ENCODE data around the gene RABAC1.

RABAC1 gene

DNA sequence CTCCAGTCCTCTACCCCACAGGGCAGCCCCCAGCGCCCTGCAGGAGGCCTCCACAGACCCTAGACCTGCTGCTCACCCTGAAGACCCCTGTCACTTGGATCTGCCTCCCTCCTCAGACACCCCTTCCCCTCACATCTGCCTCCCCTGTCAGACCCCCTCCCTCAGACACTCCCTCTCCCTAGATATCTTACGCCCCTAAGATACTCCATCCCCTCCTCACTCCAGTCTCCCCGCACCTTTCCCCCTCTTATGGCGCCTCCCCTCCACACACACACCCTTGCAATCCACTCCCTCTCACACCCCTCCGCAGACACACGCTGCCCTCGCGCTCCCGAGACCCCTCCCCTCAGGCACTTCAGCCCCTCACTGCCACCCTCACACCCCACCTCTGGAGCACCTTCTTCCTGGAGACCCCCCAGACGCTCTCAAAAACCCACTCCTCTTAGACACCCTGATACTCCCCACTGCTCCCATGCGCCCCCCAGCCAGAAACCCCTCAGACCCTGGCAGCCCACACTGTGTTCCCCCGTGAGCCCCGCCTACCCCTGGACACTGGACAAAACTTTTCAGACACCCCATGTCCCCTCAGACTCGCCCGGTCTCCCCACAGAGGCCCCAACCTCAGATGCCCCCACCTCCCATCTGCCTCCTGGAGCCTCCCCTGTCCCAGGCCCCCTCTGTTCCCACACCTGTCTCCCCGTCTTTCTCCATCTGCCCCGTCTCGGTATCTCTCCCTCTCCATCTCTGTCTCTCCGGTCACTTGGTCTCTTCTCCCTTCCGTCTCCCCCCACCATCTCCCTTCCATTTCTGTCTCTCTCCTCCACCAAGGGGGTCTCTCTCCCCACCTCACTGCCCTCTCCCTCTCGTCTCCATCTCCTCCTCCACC is 45.3 kb downstream of the RABAC1 start:
- no peak for DNase-seq

- DNase-seq = no peak
Observed at GRCh38 chr19:41912899-41913537, 46.1 kb downstream of the RABAC1 start.

GRCh38 chr19:41911889-41912731 is 47.0 kb downstream of the RABAC1 start:
- no peak for DNase-seq

DNA sequence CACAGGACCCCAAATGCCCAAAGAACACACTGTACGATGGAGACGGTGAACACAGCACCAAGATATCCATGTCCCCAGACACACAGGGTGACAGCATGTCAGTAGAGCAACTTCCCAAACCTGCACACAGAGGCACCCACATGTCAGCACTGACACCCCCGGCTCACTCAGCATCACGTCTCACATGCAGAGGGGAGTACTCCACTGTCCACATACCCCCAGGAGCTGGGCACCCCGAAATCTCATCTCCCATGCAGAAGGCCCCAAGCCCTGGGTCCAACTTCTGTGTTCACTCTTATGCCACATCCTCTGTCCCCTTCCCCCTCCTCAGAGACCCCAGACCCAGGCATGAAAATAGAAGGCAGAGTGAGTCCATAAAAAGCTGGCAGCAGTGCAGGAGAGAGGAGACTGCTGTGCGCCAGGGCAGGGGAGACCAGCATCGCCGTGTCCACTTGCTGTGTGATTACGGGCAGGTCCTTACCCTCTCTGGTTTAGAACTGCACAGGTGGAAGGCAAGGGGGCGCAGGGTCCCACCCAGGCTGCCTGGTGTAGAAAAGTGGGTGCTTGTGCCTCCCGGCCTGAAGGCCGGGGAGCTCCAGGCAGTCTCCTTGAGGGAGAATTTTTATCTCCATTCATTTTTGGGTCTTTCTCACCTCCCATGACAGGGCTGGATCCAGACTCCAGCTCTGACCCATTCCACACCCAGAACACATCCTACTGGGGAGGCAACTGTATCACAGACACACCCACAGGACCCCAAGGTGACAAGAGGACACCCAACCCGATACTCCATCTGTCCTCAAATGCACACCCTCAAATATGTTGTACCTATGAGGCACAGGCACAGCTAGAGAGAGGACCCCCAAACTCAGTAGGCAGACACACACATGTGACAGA is 47.9 kb downstream of the RABAC1 start:
- DNase-seq = no peak

GRCh38 chr19:41910240-41910991 is 48.7 kb downstream of the RABAC1 start:
- DNase-seq = no peak

DNA sequence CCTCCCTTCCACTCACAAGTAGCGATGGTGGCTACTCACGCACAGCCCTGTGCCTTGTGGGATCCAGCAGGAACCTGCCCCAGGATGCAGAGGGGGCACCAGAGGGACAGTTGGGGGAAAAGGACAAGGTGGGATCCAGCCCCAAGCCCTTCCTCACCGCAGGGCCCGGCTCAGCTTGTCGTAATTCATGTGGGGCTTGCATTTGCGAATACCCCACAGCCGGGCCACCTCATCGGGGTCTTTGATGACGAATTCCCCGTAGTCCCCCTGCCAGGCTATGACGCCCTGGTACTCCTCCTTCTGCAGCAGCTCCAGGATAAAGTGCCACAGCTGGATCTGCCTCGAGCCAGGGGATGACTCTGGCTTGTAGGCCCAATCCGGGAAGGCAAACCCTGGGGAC is 49.4 kb downstream of the RABAC1 start:
- no peak for DNase-seq

DNA sequence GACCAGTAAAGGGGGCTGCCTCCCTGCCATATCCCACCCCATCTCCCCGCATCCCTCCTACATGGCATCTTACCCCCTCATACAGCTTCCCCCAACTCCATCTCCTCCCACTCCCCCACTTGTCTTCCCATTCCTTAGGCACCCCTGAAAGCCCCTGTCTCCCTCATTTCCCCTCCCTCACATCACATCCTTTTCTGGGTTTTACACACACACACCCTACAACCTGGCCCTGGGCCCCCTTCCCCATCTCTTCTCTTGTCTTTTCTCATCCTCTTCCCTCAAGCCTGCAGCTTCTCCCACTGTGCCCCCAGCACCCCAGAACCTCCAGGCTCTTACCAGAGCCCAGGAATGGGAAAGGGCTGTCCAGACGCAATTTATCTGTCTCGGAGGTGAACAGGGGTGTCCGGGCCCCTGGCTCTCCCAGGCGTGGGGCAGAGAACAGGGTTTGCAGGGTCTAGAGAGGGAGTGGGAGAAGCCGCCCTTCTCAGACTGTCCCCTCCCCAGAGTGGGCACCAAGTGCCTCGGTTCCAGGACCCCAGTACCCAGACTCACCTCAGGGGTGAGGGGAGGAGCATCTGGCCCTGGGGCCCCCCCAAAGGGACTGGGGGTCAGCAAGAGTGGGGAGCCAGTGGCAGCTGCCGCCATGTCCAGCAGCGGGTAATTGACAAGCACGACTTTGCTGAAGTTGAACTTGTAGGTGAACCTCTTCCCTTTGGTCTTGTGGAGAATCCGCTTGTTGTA is 50.2 kb downstream of the RABAC1 start:
- no peak for DNase-seq

GRCh38 chr19:41907994-41908615 is 51.0 kb downstream of the RABAC1 start:
- no peak for DNase-seq

DNA sequence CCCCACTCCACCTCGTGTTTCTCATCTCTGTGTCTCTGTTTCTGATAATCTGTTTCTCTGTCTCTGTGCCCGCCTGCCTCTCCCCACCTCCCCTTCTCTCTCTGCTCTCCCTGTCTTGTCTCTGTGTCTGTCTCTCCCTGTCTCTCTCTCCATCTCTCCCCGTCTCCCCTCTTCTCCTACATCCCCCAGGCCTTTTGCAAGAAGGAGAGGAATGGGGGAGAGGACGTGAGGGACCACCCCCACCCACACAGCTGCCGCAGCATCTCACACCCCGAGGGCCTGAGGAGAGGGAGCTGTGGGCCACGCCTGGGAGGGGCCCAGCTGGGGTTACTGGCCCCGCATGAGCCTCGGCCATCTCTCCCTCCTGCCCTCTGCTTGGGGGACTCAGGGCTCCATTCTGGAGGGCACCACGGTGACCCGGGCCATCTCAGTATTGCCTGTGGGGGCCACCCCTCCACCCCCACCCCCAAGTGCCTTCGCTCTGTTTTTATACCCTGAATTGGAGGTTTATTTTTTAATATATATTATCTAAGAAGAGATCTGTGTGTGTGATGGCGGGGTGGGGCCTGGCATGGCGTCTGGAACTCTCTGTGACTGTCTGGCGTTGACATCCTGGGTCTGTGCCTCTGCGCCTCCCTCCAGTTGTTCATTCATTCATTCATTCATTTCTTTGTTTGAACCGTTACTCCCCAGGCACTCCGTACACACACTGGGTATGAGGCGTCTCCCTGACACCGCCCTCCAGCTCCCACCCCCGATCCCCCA is 52.0 kb downstream of the RABAC1 start:
- no peak for DNase-seq
